Nephron progenitor cell (in vitro differentiated cells): ENCODE results near the gene ATP6AP1.

Experiments
- DNase-seq: peaks from one replicate; pipeline ENCODE4 v3.0.0; 2021
- H3K27ac Mint-ChIP-seq: 2 replicates; pipeline ENCODE4 v1.8.0; 2021; ENCODE audit warnings: mild to moderate bottlenecking, moderate library complexity, mixed read lengths
- H3K27me3 Mint-ChIP-seq: 2 replicates; pipeline ENCODE4 v1.8.0; 2021; ENCODE audit warnings: mild to moderate bottlenecking, low read depth, mixed read lengths; ENCODE audit not compliant: poor library complexity
- H3K36me3 Mint-ChIP-seq: 2 replicates; pipeline ENCODE4 v1.8.0; 2021; ENCODE audit warnings: low read depth, mixed read lengths
- H3K4me1 Mint-ChIP-seq: 2 replicates; pipeline ENCODE4 v1.8.0; 2021; ENCODE audit warnings: mixed read lengths
- H3K4me3 Mint-ChIP-seq: 2 replicates; pipeline ENCODE4 v1.8.0; 2021; ENCODE audit warnings: mild to moderate bottlenecking, moderate library complexity, mixed read lengths
- H3K9me3 Mint-ChIP-seq: 2 replicates; pipeline ENCODE4 v1.8.0; 2021; ENCODE audit warnings: mild to moderate bottlenecking, moderate library complexity, mixed read lengths
- TF ChIP-seq, protein P1 (sequence below): fragments of 200-600 bp; sonication (generic); IDR thresholded peaks from 2 replicates; pipeline ENCODE4 v1.5.0; 2021; ENCODE audit warnings: antibody characterized with exemption

ATP6AP1 gene

GRCh38 chrX:154485150-154486051 is 56.9 kb downstream of the ATP6AP1 start:
- TF ChIP-seq, protein P1, sequence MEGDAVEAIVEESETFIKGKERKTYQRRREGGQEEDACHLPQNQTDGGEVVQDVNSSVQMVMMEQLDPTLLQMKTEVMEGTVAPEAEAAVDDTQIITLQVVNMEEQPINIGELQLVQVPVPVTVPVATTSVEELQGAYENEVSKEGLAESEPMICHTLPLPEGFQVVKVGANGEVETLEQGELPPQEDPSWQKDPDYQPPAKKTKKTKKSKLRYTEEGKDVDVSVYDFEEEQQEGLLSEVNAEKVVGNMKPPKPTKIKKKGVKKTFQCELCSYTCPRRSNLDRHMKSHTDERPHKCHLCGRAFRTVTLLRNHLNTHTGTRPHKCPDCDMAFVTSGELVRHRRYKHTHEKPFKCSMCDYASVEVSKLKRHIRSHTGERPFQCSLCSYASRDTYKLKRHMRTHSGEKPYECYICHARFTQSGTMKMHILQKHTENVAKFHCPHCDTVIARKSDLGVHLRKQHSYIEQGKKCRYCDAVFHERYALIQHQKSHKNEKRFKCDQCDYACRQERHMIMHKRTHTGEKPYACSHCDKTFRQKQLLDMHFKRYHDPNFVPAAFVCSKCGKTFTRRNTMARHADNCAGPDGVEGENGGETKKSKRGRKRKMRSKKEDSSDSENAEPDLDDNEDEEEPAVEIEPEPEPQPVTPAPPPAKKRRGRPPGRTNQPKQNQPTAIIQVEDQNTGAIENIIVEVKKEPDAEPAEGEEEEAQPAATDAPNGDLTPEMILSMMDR, result no peak
- H3K27ac Mint-ChIP-seq, result no peak overlapping the region
- peaks cover 23% of the 10 kb centered on the region for H3K4me1 Mint-ChIP-seq
- H3K36me3 Mint-ChIP-seq, result peaks cover 14% of the 10 kb centered on the region
- peak overlapping the region; percentile 74 for H3K4me3 Mint-ChIP-seq
- H3K9me3 Mint-ChIP-seq, result peaks cover 63% of the 10 kb centered on the region
- DNase-seq, result no peak
- H3K27me3 Mint-ChIP-seq, result peaks cover 7% of the 10 kb centered on the region

GRCh38 chrX:154486052-154486395 is 57.5 kb downstream of the ATP6AP1 start:
- Mint-ChIP-seq H3K27ac (no peak overlapping the region), H3K36me3 (peaks cover 14% of the 10 kb centered on the region), H3K9me3 (peaks cover 62% of the 10 kb centered on the region), H3K4me3 (peak overlapping the region; percentile 54), H3K4me1 (peaks cover 25% of the 10 kb centered on the region), H3K27me3 (peaks cover 7% of the 10 kb centered on the region)
- DNase-seq, result peak; percentile 34
- TF ChIP-seq, protein P1, result no peak
